NCI-H446 (cell line): ENCODE measurements around the gene PLA2G4E.

Source experiments
- DNase-seq, 2 experiments: peaks; one replicate each; lab custom pipeline; 2025; lab: John Stamatoyannopoulos, UW

The PLA2G4E gene

GRCh38 chr15:42053914-42054313 is 33.1 kb upstream of the PLA2G4E start:
- DNase-seq = no peak

GRCh38 chr15:42053010-42053409 is 32.2 kb upstream of the PLA2G4E start:
- DNase-seq = no peak

GRCh38 chr15:42050484-42051255 is 29.8 kb upstream of the PLA2G4E start:
- DNase-seq = no peak

GRCh38 chr15:42048821-42049200 is 28.0 kb upstream of the PLA2G4E start:
- no peak for DNase-seq

GRCh38 chr15:42048080-42048820 is 27.4 kb upstream of the PLA2G4E start:
- no peak for DNase-seq

- DNase-seq = no peak
Measured at GRCh38 chr15:42046597-42046996, 25.8 kb upstream of the PLA2G4E start.

- DNase-seq = no peak
Measured at GRCh38 chr15:42045211-42045615, 24.4 kb upstream of the PLA2G4E start.

GRCh38 chr15:42042602-42043400 is 22.0 kb upstream of the PLA2G4E start:
- no peak for DNase-seq

GRCh38 chr15:42038401-42038800 is 17.6 kb upstream of the PLA2G4E start:
- DNase-seq = no peak

- no peak for DNase-seq
Measured at GRCh38 chr15:42037656-42038055, 16.8 kb upstream of the PLA2G4E start.

GRCh38 chr15:42036966-42037365 is 16.1 kb upstream of the PLA2G4E start:
- DNase-seq = no peak

GRCh38 chr15:42036112-42036905 is 15.5 kb upstream of the PLA2G4E start:
- DNase-seq = no peak

- DNase-seq = no peak
Measured at GRCh38 chr15:42035435-42035761, 14.6 kb upstream of the PLA2G4E start.

GRCh38 chr15:42034628-42035434 is 14.0 kb upstream of the PLA2G4E start:
- DNase-seq = no peak

- DNase-seq = no peak
Measured at GRCh38 chr15:42033214-42033873, 12.5 kb upstream of the PLA2G4E start.

GRCh38 chr15:42032376-42033213 is 11.8 kb upstream of the PLA2G4E start:
- no peak for DNase-seq

- no peak for DNase-seq
Measured at GRCh38 chr15:42031198-42031915, 10.5 kb upstream of the PLA2G4E start.

GRCh38 chr15:42027521-42027920 is 6.7 kb upstream of the PLA2G4E start:
- no peak for DNase-seq

GRCh38 chr15:42024303-42024702 is 3.5 kb upstream of the PLA2G4E start:
- DNase-seq = no peak
